Effector memory CD4-positive, alpha-beta T cell (primary cell): ENCODE measurements around the gene HCRTR1.

Source experiments
- DNase-seq, 3 donors: peaks; one replicate each; pipeline ENCODE4 v3.0.0-alpha.2; 2020
- H3K27ac ChIP-seq: 2 replicates; pipeline ENCODE4 v1.7.0; 2013; ENCODE audit warnings: mild to moderate bottlenecking, low read length, moderate library complexity; ENCODE audit not compliant: insufficient read depth, poor library complexity, severe bottlenecking
- H3K27me3 ChIP-seq: replicated peaks from 2 replicates; pipeline ENCODE4 v1.7.0; 2013; ENCODE audit warnings: mild to moderate bottlenecking, low read length; ENCODE audit not compliant: insufficient read depth, control insufficient read depth, poor library complexity, severe bottlenecking
- H3K36me3 ChIP-seq: 2 replicates; pipeline ENCODE4 v1.7.0; 2013; ENCODE audit warnings: mild to moderate bottlenecking, low read length, moderate library complexity; ENCODE audit not compliant: control insufficient read depth, insufficient read depth
- H3K4me1 ChIP-seq: 2 replicates; pipeline ENCODE4 v1.7.0; 2013; ENCODE audit warnings: low read length, mild to moderate bottlenecking; ENCODE audit not compliant: control insufficient read depth, insufficient read depth, poor library complexity, severe bottlenecking
- H3K4me3 ChIP-seq: 2 replicates; pipeline ENCODE4 v1.7.0; 2013; ENCODE audit warnings: low read length, low read depth, mild to moderate bottlenecking; ENCODE audit not compliant: insufficient read depth, poor library complexity, severe bottlenecking
- H3K9me3 ChIP-seq: 2 replicates; pipeline ENCODE4 v1.7.0; 2013; ENCODE audit warnings: mild to moderate bottlenecking, low read length, moderate library complexity; ENCODE audit not compliant: control insufficient read depth

HCRTR1 gene

DNA sequence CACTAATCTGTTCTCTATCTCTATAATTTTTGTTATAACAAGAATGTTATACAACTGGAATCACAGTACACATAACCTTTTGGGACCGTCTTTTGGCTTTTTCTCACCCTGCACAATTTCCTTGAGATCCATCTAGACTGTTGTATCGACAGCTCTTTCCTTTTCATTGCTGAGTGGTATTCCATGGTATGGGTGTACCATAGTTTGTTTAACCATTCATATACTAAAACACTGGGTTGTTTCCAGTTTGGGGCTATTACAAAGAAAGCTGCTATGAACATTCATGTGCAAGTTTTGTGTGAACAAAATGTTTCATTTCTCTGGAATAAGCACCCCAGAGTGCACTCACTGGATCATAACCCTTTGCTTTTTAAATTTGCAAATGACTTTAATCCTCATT lies 15.4 kb upstream of the HCRTR1 start:
- H3K27me3 ChIP-seq = no peaks in the 10 kb centered on the region
- DNase-seq = no peak
- H3K4me1 ChIP-seq = no peaks in the 10 kb centered on the region
- no peak overlapping the region for H3K27ac ChIP-seq
- H3K4me3 ChIP-seq = no peak overlapping the region
- no peaks in the 10 kb centered on the region for H3K9me3 ChIP-seq
- H3K36me3 ChIP-seq = no peaks in the 10 kb centered on the region

DNA sequence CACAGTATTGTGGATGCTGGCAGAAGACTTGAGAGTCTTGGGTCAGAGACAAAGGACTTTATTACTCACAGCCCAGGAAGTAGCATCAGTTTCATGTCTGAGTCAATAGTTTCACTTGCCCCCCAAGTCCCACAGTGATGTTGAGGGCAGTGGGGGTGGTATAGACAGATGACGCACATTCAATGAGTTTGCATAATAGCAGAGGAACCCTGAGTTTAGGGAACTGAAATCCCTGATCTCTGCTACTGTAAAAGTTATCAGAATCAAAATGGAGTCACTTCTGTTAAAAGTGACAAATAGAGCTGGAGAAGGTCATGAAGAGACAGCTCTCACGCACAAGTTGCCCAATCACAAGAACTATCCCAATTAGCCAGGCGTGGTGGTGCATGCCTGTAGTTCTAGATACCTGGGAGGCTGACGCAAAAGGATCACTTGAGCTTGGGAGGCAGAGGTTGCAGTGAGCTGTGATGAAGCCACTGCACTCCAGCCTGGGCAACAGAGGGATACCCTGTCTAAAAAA lies 11.5 kb upstream of the HCRTR1 start:
- Histone ChIP-seq H3K9me3 (no peaks in the 10 kb centered on the region), H3K36me3 (no peaks in the 10 kb centered on the region), H3K4me3 (no peak overlapping the region), H3K27me3 (no peaks in the 10 kb centered on the region), H3K4me1 (no peaks in the 10 kb centered on the region), H3K27ac (no peak overlapping the region)
- DNase-seq = no peak

DNA sequence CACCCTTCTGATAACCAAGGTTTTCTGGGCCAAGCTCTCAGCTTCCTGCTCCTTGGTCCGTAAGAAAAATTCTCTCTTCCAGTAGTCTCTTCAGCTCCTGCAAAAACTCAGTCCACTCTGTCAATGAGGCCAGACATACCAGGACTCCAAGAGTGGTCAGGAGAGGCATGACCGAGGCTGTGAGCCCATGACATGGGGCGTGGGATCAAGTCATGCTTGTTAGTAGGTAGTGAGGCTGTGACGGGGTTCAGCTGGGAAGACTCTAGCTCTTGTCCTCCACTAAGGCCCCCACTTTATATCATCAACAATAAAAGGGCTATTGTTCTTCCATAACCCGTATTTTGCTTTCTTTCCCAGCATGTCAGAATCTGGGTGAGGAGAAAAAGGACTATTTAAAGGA lies 10.1 kb upstream of the HCRTR1 start:
- no peak overlapping the region for H3K27ac ChIP-seq
- no peaks in the 10 kb centered on the region for H3K4me1 ChIP-seq
- no peak overlapping the region for H3K4me3 ChIP-seq
- no peaks in the 10 kb centered on the region for H3K36me3 ChIP-seq
- H3K9me3 ChIP-seq = no peaks in the 10 kb centered on the region
- DNase-seq = no peak
- no peaks in the 10 kb centered on the region for H3K27me3 ChIP-seq

DNA sequence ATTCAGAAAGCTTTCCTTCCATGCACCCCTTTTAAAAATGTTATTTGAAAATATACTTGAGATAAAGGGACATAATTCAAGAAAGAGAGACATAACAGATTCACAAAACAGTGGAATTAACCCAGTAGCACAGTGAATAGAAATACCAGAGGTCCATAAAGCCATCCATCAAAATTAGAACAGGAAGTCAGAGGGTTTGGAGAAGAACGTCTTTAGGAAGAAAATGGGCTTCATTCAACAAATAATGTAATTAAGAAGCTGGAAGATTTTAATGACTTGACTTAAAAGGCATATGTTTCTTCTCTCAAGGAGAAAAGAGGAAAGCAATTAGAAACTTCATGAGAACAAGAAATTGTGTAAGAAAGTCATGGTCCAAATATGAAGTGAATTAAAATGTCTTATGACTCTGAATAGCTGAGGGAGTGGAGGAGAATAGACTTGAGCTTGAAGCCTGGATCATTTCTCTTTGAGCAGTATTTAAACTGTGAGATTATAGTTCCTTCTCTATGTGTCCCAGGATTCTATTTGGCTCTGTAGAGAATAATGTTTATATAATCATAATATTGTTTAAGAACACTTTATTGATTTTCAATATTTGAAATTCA lies 7.9 kb upstream of the HCRTR1 start:
- no peaks in the 10 kb centered on the region for H3K27me3 ChIP-seq
- no peaks in the 10 kb centered on the region for H3K4me1 ChIP-seq
- DNase-seq = no peak
- no peaks in the 10 kb centered on the region for H3K9me3 ChIP-seq
- no peak overlapping the region for H3K27ac ChIP-seq
- H3K4me3 ChIP-seq = no peak overlapping the region
- no peaks in the 10 kb centered on the region for H3K36me3 ChIP-seq

DNA sequence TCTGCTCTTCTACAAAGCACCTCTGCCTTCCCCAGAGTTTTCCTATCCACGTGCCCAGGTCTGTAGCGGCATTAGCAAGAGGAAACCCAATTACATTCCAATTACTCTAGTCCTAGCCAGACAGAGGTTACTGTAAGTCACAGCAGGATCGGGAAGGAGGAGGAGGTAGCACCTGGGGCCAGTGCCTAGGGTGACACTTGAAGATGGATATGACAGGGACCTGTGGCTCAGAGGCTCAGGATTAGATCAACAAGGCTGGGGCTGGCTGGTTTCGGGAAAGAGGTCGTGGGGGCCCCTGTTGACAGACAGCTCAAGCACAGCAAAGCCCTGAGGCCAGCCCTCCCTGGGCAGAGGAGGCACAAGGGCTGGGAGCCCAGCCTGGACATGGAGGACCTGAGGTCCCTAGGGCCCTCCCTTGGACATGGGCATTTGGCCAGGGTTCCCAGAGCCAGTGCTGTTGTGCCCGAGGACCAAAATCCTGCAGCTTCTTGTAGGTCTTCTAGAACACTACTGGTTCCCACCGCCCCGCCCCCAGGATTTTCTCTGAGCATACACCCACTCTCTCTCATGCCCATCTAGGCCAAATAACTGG lies 3.0 kb upstream of the HCRTR1 start:
- Histone ChIP-seq H3K27me3 (peaks cover 9% of the 10 kb centered on the region), H3K27ac (no peak overlapping the region)

DNA sequence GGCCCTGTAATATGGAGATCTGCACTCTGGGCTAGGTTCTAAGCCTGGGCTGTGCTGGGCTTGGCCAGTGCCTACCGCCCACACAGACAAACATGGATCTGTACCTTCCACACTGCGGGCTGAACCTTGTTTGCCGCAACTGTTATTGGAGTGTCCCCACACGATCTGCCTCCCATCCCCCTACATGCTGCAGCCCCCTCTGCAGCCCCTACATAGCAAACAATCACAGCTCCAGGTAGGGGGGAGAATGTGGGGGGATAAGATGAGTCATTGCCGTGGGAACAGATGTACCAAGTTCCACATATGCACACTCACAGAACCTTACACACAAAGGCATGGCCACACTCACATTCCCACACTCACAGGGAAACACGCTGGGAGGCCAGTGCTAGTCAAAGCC lies 2.1 kb upstream of the HCRTR1 start:
- Histone ChIP-seq H3K27ac (no peak overlapping the region), H3K27me3 (peaks cover 9% of the 10 kb centered on the region), H3K36me3 (no peaks in the 10 kb centered on the region), H3K4me1 (peaks cover 10% of the 10 kb centered on the region), H3K9me3 (no peaks in the 10 kb centered on the region), H3K4me3 (no peak overlapping the region)
- no peak for DNase-seq

More for the DNA sequence above, 3.0 kb upstream of the HCRTR1 start:
- Histone ChIP-seq H3K4me1 (peaks cover 10% of the 10 kb centered on the region), H3K4me3 (no peak overlapping the region), H3K36me3 (no peaks in the 10 kb centered on the region), H3K9me3 (no peaks in the 10 kb centered on the region)
- DNase-seq = no peak

DNA sequence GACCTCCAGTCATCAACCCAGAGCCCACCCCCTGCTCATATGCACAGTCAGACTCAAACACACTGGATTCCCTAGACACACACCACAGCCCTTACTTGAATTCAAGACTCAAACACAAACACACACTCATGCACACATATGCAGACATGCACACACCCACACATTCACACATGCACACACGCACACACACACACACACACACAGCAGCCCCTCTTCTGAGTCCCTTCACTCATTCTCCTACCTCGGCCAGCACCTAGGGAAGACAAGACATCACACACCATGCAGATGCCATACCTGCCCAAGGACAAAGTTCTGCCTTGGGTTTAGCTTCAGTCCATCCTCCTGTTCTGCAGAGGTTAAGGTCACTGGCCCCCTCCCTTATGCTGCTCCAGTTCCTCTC lies 1.6 kb upstream of the HCRTR1 start:
- DNase-seq = no peak
- Histone ChIP-seq H3K4me1 (peaks cover 10% of the 10 kb centered on the region), H3K36me3 (no peaks in the 10 kb centered on the region), H3K4me3 (no peak overlapping the region), H3K27ac (no peak overlapping the region), H3K9me3 (no peaks in the 10 kb centered on the region), H3K27me3 (peaks cover 9% of the 10 kb centered on the region)

DNA sequence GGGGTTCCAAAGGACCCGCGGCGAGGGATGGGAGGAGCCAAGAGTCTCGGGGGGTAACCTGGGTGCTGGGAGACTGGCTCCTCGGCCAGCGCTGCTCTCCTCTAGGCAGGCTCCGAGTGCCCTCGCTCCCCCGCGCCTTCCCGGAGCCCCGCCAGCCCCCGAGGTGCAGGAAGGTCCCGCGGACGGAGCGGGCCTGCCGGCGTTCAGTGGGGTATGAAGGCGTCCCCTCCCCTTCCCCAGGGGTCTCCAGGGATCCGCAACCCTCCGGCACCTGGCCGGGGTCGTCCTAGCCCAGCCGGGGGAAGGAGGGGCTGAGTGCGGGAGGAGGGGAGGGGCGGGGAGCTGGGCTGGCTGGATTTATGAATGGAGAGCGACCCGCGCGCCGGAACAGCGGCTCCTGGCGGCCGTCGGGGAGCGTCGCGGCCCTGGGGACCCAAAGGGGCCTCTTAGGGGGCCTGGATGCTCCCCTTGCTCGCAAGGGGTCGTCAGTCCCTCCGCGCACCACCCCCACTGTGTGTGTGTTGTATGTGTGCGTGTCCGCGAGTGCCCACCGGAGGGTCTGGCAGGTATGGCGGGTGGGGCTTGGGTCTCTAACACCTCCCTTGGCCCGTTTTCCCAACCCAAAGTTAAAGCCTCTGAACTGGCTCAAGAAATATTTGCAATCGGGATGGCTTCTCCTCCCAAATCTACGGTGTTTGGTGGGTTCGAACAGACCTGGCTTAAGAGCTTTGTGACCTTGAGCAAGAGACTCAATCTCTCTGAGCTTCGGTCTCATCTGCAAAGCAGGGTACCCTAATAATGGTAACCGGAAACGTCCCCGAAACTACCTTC lies 642 bp downstream of the HCRTR1 start:
- H3K4me3 ChIP-seq = peak overlapping the region; percentile 46

DNA sequence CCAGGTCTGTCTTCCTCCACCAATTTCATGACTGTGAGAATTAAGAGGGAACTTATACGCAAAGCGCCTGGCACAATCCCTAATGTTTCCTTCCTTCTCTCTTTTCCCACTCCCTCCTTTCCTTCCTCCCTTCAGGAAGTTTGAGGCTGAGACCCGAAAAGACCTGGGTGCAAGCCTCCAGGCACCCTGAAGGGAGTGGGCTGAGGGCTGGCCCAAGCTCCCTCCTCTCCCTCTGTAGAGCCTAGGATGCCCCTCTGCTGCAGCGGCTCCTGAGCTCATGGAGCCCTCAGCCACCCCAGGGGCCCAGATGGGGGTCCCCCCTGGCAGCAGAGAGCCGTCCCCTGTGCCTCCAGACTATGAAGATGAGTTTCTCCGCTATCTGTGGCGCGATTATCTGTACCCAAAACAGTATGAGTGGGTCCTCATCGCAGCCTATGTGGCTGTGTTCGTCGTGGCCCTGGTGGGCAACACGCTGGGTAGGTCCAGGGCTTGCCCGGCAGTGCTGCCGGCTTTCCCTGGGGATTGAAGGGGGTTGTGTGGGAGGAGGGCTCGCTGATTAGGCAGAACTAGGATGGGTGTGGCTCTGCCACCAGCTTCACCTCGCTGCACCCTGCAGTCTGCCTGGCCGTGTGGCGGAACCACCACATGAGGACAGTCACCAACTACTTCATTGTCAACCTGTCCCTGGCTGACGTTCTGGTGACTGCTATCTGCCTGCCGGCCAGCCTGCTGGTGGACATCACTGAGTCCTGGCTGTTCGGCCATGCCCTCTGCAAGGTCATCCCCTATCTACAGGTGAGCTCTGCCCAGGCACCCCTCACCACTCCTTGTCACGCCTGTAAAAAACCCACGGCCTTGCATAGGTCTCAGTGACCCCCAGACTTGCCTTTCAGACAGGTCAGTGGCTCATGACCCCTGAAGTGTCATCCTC lies 1.7 kb downstream of the HCRTR1 start:
- H3K4me1 ChIP-seq = peaks cover 10% of the 10 kb centered on the region
- H3K27me3 ChIP-seq = peaks cover 9% of the 10 kb centered on the region
- DNase-seq = no peak
- H3K27ac ChIP-seq = no peak overlapping the region
- no peak overlapping the region for H3K4me3 ChIP-seq
- no peaks in the 10 kb centered on the region for H3K36me3 ChIP-seq
- no peaks in the 10 kb centered on the region for H3K9me3 ChIP-seq

More for the DNA sequence above, 642 bp downstream of the HCRTR1 start:
- no peaks in the 10 kb centered on the region for H3K36me3 ChIP-seq
- no peaks in the 10 kb centered on the region for H3K9me3 ChIP-seq
- peaks cover 10% of the 10 kb centered on the region for H3K4me1 ChIP-seq
- no peak for DNase-seq
- H3K27ac ChIP-seq = no peak overlapping the region
- H3K27me3 ChIP-seq = peaks cover 9% of the 10 kb centered on the region
